Islet of Langerhans (tissue), 1 donor: Measurements from ENCODE around the gene GH1.
"Not testable (repeated sequence)": the region's sequence is repeated elsewhere in the genome, so short reads cannot be mapped to it uniquely, and the experiment has no call there.

Source experiments
- FAIRE-seq: peaks from one replicate; lab custom pipeline; 2011; peaks lifted over from hg19 to GRCh38; lab: Jason Lieb, UNC

GH1 gene

GRCh38 chr17:63926164-63926563 is 7.5 kb upstream of the GH1 start:
- FAIRE-seq, result no peak

GRCh38 chr17:63925615-63926014 is 7.0 kb upstream of the GH1 start:
- FAIRE-seq, result no peak

- not testable (repeated sequence) for FAIRE-seq
Measured at GRCh38 chr17:63922402-63922801, 3.8 kb upstream of the GH1 start.

- FAIRE-seq, result not testable (repeated sequence)
Measured at GRCh38 chr17:63920779-63921178, 2.1 kb upstream of the GH1 start.

- FAIRE-seq, result not testable (repeated sequence)
Measured at GRCh38 chr17:63920050-63920449, 1.4 kb upstream of the GH1 start.

GRCh38 chr17:63919311-63919723 is 678 bp upstream of the GH1 start:
- FAIRE-seq, result no peak

GRCh38 chr17:63918305-63918704 is 334 bp downstream of the GH1 start:
- no peak for FAIRE-seq

GRCh38 chr17:63917646-63918045 is 993 bp downstream of the GH1 start:
- no peak for FAIRE-seq

GRCh38 chr17:63917206-63917605 is 1.4 kb downstream of the GH1 start:
- FAIRE-seq, result not testable (repeated sequence)

GRCh38 chr17:63916566-63917185 is 2.0 kb downstream of the GH1 start:
- no peak for FAIRE-seq

GRCh38 chr17:63915753-63916152 is 2.9 kb downstream of the GH1 start:
- FAIRE-seq, result not testable (repeated sequence)

- FAIRE-seq, result no peak
Measured at GRCh38 chr17:63914471-63914870, 4.2 kb downstream of the GH1 start.

- no peak for FAIRE-seq
Measured at GRCh38 chr17:63911657-63912100, 7.0 kb downstream of the GH1 start.

- no peak for FAIRE-seq
Measured at GRCh38 chr17:63911041-63911635, 7.5 kb downstream of the GH1 start, which contains the start of gene CSHL1. Gene CSHL1 (minus strand): TSS chr17:63911258. CDS start chr17:63911196, 62 bp downstream.

GRCh38 chr17:63910096-63910495 is 8.5 kb downstream of the GH1 start:
- FAIRE-seq, result no peak

- FAIRE-seq, result not testable (repeated sequence)
Measured at GRCh38 chr17:63909586-63909985, 9.1 kb downstream of the GH1 start.

- FAIRE-seq, result not testable (repeated sequence)
Measured at GRCh38 chr17:63907161-63907778, 11.4 kb downstream of the GH1 start.

GRCh38 chr17:63904796-63905195 is 13.8 kb downstream of the GH1 start:
- FAIRE-seq, result not testable (repeated sequence)

- FAIRE-seq, result not testable (repeated sequence)
Measured at GRCh38 chr17:63903787-63904201, 14.8 kb downstream of the GH1 start.

- FAIRE-seq, result not testable (repeated sequence)
Measured at GRCh38 chr17:63901971-63902370, 16.7 kb downstream of the GH1 start.

GRCh38 chr17:63898899-63899798 is 19.5 kb downstream of the GH1 start:
- FAIRE-seq, result not testable (repeated sequence)
